ENCODE measurements around the gene ZNF598.

The ZNF598 gene

GRCh38 chr16:1982991-1983543 is 26.6 kb downstream of the ZNF598 start:
- Histone ChIP-seq H3K9ac (ENCODE audit: low read depth, low read length) (peak overlapping the region; percentile 33; the same call in 1 of the 2 replicates), H3K4me3 (ENCODE audit: low read length) (peak overlapping the region; percentile 91), H3K4me1 (ENCODE audit: insufficient read depth, low read length) (peaks cover 9% of the 10 kb centered on the region; the same call in 1 of the 2 replicates), H3K27ac (ENCODE audit: low read length) (no peak overlapping the region), H3K27me3 (ENCODE audit: insufficient read depth, low read length) (peaks cover 52% of the 10 kb centered on the region), H3K36me3 (ENCODE audit: insufficient read depth, low read depth, low read length) (peaks cover 22% of the 10 kb centered on the region), H3K9me3 (ENCODE audit: insufficient read depth, low read depth, low read length) (no peaks in the 10 kb centered on the region)

- Histone ChIP-seq H3K4me1 (ENCODE audit: insufficient read depth, low read length) (peaks cover 9% of the 10 kb centered on the region; the same call in 1 of the 2 replicates), H3K9ac (ENCODE audit: low read depth, low read length) (no peak overlapping the region), H3K27ac (ENCODE audit: low read length) (no peak overlapping the region), H3K27me3 (ENCODE audit: insufficient read depth, low read length) (peaks cover 49% of the 10 kb centered on the region), H3K4me3 (ENCODE audit: low read length) (no peak overlapping the region), H3K36me3 (ENCODE audit: insufficient read depth, low read depth, low read length) (peaks cover 28% of the 10 kb centered on the region), H3K9me3 (ENCODE audit: insufficient read depth, low read depth, low read length) (no peaks in the 10 kb centered on the region)
Measured at GRCh38 chr16:1982013-1982433, 27.6 kb downstream of the ZNF598 start.

- Histone ChIP-seq H3K36me3 (ENCODE audit: insufficient read depth, low read depth, low read length) (peaks cover 28% of the 10 kb centered on the region), H3K27ac (ENCODE audit: low read length) (no peak within 1 kb of the TSS), H3K4me3 (ENCODE audit: low read length) (no peak within 1 kb of the TSS), H3K4me1 (ENCODE audit: insufficient read depth, low read length) (peaks cover 9% of the 10 kb centered on the region; the same call in 1 of the 2 replicates), H3K9ac (ENCODE audit: low read depth, low read length) (no peak within 1 kb of the TSS), H3K27me3 (ENCODE audit: insufficient read depth, low read length) (peaks cover 49% of the 10 kb centered on the region), H3K9me3 (ENCODE audit: insufficient read depth, low read depth, low read length) (no peaks in the 10 kb centered on the region)
Measured at GRCh38 chr16:1981398-1981836, 28.2 kb downstream of the ZNF598 start, which contains the start of gene NOXO1. Gene NOXO1, minus strand, starts transcription at chr16:1981469. Its CDS starts 290 bp downstream, at chr16:1981179.

GRCh38 chr16:1980770-1981087 is 28.9 kb downstream of the ZNF598 start:
- peaks cover 28% of the 10 kb centered on the region for H3K36me3 ChIP-seq (ENCODE audit: insufficient read depth, low read depth, low read length)
- H3K9me3 ChIP-seq (ENCODE audit: insufficient read depth, low read depth, low read length): no peaks in the 10 kb centered on the region
- H3K4me3 ChIP-seq (ENCODE audit: low read length): no peak overlapping the region
- peaks cover 49% of the 10 kb centered on the region for H3K27me3 ChIP-seq (ENCODE audit: insufficient read depth, low read length)
- H3K27ac ChIP-seq (ENCODE audit: low read length): no peak overlapping the region
- peaks cover 9% of the 10 kb centered on the region; the same call in 1 of the 2 replicates for H3K4me1 ChIP-seq (ENCODE audit: insufficient read depth, low read length)
- H3K9ac ChIP-seq (ENCODE audit: low read depth, low read length): no peak overlapping the region

GRCh38 chr16:1980030-1980769 is 29.4 kb downstream of the ZNF598 start:
- peak overlapping the region; percentile 56; the same call in 1 of the 2 replicates for H3K4me3 ChIP-seq (ENCODE audit: low read length)
- H3K9ac ChIP-seq (ENCODE audit: low read depth, low read length): peak overlapping the region; percentile 61; the same call in 1 of the 2 replicates
- no peaks in the 10 kb centered on the region for H3K9me3 ChIP-seq (ENCODE audit: insufficient read depth, low read depth, low read length)
- H3K27ac ChIP-seq (ENCODE audit: low read length): no peak overlapping the region
- H3K4me1 ChIP-seq (ENCODE audit: insufficient read depth, low read length): peaks cover 9% of the 10 kb centered on the region; the same call in 1 of the 2 replicates
- H3K36me3 ChIP-seq (ENCODE audit: insufficient read depth, low read depth, low read length): peaks cover 28% of the 10 kb centered on the region
- peaks cover 49% of the 10 kb centered on the region for H3K27me3 ChIP-seq (ENCODE audit: insufficient read depth, low read length)

GRCh38 chr16:1979271-1980029 is 30.2 kb downstream of the ZNF598 start:
- H3K9ac ChIP-seq (ENCODE audit: low read depth, low read length): peak overlapping the region; percentile 61
- H3K4me1 ChIP-seq (ENCODE audit: insufficient read depth, low read length): peaks cover 5% of the 10 kb centered on the region; the same call in 1 of the 2 replicates
- H3K4me3 ChIP-seq (ENCODE audit: low read length): peak overlapping the region; percentile 56; the same call in 1 of the 2 replicates
- H3K36me3 ChIP-seq (ENCODE audit: insufficient read depth, low read depth, low read length): peaks cover 33% of the 10 kb centered on the region
- H3K27ac ChIP-seq (ENCODE audit: low read length): no peak overlapping the region
- H3K9me3 ChIP-seq (ENCODE audit: insufficient read depth, low read depth, low read length): no peaks in the 10 kb centered on the region
- H3K27me3 ChIP-seq (ENCODE audit: insufficient read depth, low read length): peaks cover 49% of the 10 kb centered on the region

- H3K9ac ChIP-seq (ENCODE audit: low read depth, low read length): no peak overlapping the region; the same call in 1 of the 2 replicates
- H3K4me1 ChIP-seq (ENCODE audit: insufficient read depth, low read length): peaks cover 5% of the 10 kb centered on the region; the same call in 1 of the 2 replicates
- no peak overlapping the region for H3K27ac ChIP-seq (ENCODE audit: low read length)
- H3K27me3 ChIP-seq (ENCODE audit: insufficient read depth, low read length): peaks cover 49% of the 10 kb centered on the region
- H3K4me3 ChIP-seq (ENCODE audit: low read length): peak overlapping the region; percentile 56; the same call in 1 of the 2 replicates
- H3K9me3 ChIP-seq (ENCODE audit: insufficient read depth, low read depth, low read length): no peaks in the 10 kb centered on the region
- peaks cover 36% of the 10 kb centered on the region for H3K36me3 ChIP-seq (ENCODE audit: insufficient read depth, low read depth, low read length)
Measured at GRCh38 chr16:1978476-1979120, 31.0 kb downstream of the ZNF598 start.

GRCh38 chr16:1977875-1978268 is 31.7 kb downstream of the ZNF598 start:
- Histone ChIP-seq H3K27me3 (ENCODE audit: insufficient read depth, low read length) (peaks cover 44% of the 10 kb centered on the region), H3K9ac (ENCODE audit: low read depth, low read length) (no peak overlapping the region), H3K36me3 (ENCODE audit: insufficient read depth, low read depth, low read length) (peaks cover 36% of the 10 kb centered on the region), H3K4me1 (ENCODE audit: insufficient read depth, low read length) (peaks cover 5% of the 10 kb centered on the region; the same call in 1 of the 2 replicates), H3K9me3 (ENCODE audit: insufficient read depth, low read depth, low read length) (no peaks in the 10 kb centered on the region), H3K4me3 (ENCODE audit: low read length) (no peak overlapping the region), H3K27ac (ENCODE audit: low read length) (no peak overlapping the region)

GRCh38 chr16:1976951-1977874 is 32.4 kb downstream of the ZNF598 start:
- H3K27me3 ChIP-seq (ENCODE audit: insufficient read depth, low read length): peaks cover 37% of the 10 kb centered on the region
- H3K4me3 ChIP-seq (ENCODE audit: low read length): no peak overlapping the region
- H3K4me1 ChIP-seq (ENCODE audit: insufficient read depth, low read length): peaks cover 5% of the 10 kb centered on the region; the same call in 1 of the 2 replicates
- no peak overlapping the region for H3K27ac ChIP-seq (ENCODE audit: low read length)
- peaks cover 36% of the 10 kb centered on the region for H3K36me3 ChIP-seq (ENCODE audit: insufficient read depth, low read depth, low read length)
- no peak overlapping the region for H3K9ac ChIP-seq (ENCODE audit: low read depth, low read length)
- H3K9me3 ChIP-seq (ENCODE audit: insufficient read depth, low read depth, low read length): no peaks in the 10 kb centered on the region

GRCh38 chr16:1976216-1976520 is 33.5 kb downstream of the ZNF598 start:
- H3K4me1 ChIP-seq (ENCODE audit: insufficient read depth, low read length): peaks cover under 1% of the 10 kb centered on the region; the same call in 1 of the 2 replicates
- peaks cover 27% of the 10 kb centered on the region for H3K27me3 ChIP-seq (ENCODE audit: insufficient read depth, low read length)
- peaks cover 36% of the 10 kb centered on the region for H3K36me3 ChIP-seq (ENCODE audit: insufficient read depth, low read depth, low read length)
- no peaks in the 10 kb centered on the region for H3K9me3 ChIP-seq (ENCODE audit: insufficient read depth, low read depth, low read length)
- H3K4me3 ChIP-seq (ENCODE audit: low read length): no peak overlapping the region
- H3K9ac ChIP-seq (ENCODE audit: low read depth, low read length): no peak overlapping the region
- H3K27ac ChIP-seq (ENCODE audit: low read length): no peak overlapping the region
